ENCODE measurements around the gene EMILIN3.

- TF ChIP-seq CTCF (IDR thresholded peaks at IDR 0.05; ENCODE audit: borderline replicate concordance, extremely low read depth, low read length, poor library complexity, severe bottlenecking) (no peak), EZH2 (IDR thresholded peaks at IDR 0.05; ENCODE audit: borderline replicate concordance, low read depth, low read length, severe bottlenecking) (no peak)
Measured at GRCh38 chr20:41390889-41391288, 24.3 kb upstream of the EMILIN3 start.

All from DND-41 (cell line).